Measurements from ENCODE around the gene MTHFD2.

DNA sequence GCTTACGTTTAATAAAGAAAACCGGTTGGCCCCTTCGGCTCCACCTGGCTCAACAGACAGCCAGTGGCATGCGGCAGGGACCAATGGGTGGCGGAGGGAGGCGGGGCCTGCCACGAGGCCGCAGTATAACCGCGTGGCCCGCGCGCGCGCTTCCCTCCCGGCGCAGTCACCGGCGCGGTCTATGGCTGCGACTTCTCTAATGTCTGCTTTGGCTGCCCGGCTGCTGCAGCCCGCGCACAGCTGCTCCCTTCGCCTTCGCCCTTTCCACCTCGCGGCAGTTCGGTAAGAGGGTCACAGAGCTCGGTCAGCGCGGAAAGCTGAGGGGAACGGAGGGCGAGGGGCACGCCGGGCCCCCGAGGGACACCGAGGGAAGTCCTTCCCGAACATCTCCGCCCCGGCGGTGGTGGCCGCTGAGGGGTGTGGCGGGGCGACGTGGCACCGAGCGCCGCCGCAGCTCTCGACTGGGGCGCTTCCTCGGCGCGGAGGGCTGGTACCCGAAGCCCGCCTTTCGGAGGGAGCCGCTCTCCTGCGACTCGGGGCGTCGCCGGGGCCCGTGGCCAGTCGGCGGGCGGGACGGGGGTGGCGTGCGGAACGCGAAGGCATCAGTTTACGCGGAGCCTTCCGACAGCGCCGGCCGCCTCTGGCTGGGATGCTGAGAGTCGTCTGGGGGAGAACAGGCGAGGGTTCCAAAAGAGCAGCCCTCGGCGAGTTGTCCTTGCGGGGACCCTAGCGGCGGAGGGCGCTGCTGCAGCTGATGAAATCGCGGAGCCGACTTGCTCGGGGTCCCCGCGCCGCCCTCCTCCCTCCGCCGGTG, at the start of gene MTHFD2:
- TF ChIP-seq CTCF (IDR thresholded peaks at IDR 0.05) = peak; percentile 73 to 88 (median 76)
- TF ChIP-seq POLR2A (IDR thresholded peaks at IDR 0.05) = peak; percentile 77 to 86

Measured in Peyer's patch (tissue), 4 donors.